Activated T-cell treated with anti-CD3 and anti-CD28 coated beads for 48 hours (primary cell): Measurements from ENCODE around the gene ENPP5.
A peak's percentile ranks its signal among the peaks of the same experiment; 100 is the strongest.

Source experiments
- DNase-seq: peaks from one replicate; pipeline ENCODE4 v3.0.0-alpha.2; 2020; ENCODE audit warnings: low read depth

The ENPP5 gene, protein sequence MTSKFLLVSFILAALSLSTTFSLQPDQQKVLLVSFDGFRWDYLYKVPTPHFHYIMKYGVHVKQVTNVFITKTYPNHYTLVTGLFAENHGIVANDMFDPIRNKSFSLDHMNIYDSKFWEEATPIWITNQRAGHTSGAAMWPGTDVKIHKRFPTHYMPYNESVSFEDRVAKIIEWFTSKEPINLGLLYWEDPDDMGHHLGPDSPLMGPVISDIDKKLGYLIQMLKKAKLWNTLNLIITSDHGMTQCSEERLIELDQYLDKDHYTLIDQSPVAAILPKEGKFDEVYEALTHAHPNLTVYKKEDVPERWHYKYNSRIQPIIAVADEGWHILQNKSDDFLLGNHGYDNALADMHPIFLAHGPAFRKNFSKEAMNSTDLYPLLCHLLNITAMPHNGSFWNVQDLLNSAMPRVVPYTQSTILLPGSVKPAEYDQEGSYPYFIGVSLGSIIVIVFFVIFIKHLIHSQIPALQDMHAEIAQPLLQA

DNA sequence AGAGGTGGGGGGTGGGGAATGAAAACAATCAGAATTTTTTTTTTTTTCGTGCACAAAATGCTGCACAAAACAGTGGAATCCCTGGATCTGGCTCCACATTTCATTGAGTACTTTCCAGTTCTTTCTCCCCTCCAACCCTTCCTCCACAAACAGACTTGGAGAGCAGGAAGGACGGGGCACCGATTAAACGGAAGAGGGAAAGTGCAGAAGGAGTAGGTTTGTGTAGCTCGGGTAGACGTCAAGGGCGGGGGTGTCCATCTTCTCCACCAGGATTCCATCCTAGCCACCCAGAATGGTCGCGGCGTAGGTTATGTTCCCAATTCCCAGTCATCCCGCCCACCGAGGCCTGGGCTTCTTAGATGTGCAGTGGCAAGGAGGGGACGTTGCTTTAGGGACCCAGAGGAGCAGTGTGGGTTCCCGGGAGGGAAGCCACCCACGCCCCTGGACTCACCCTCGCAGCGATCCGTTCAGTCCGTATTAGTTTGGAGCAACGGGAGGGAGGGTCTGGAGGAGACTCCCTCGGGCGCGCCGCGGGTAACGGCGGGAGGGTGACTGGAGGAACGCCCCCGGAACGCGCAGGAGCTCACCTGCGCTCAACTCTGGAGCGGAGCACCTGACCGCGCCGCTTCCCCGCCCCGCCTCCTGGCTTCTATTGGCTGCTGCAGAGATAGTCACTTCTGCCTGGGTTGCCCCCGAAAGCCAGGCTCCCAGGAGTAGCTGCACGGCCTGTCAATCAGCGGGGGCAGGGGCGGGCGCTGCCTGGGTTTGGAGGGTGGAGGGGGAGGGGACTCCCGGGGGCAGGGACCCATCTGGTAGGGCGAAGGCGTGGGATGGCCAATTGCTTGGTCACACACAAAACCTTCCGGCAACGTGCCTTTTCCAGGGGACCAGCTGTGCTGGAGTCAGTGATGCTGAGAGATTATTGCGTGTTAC, at the start of gene ENPP5:
ENPP5 (minus strand) TSS at position 624 of the 933 bp plus-strand sequence. CDS start 2,718 bp downstream, outside the sequence.
- DNase-seq, result peak; percentile 49

DNA sequence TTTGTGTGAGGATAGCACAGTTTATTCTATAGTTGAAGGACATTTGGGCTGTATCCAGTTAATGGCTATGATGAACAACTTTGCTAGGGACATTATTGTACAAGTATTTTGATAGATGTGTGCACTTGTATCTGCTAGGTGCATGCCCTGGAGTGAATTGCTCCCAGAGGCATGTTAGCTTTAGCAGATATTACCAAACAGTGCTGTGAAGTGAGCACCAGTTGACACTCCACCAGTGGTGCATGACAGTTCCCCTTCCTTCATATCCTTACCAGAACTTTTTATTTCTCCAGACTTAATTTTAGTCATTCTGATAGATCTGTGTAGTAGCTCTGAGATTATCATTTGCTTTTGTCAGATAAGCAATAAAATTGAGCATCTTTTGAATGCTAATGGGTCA, 48.9 kb upstream of the ENPP5 start:
- DNase-seq, result no peak

DNA sequence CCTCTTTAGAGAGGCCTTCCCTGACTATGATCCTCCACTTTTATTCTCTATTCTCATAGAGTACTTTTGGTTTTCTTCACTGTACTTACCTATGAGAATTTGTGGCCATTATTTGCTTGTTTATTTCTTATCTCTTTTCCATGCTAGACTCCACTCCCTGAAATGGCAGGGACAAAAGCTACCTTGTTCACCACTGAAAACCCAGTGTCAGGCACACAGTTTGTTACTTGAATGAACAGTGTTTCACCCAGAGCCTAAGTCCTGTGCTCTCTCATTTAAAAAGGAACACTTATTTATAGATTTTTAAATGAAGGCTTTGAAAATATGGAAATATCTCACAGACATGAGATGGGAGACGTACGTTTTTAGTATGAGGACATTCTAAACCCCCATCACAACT, 47.7 kb upstream of the ENPP5 start:
- no peak for DNase-seq

DNA sequence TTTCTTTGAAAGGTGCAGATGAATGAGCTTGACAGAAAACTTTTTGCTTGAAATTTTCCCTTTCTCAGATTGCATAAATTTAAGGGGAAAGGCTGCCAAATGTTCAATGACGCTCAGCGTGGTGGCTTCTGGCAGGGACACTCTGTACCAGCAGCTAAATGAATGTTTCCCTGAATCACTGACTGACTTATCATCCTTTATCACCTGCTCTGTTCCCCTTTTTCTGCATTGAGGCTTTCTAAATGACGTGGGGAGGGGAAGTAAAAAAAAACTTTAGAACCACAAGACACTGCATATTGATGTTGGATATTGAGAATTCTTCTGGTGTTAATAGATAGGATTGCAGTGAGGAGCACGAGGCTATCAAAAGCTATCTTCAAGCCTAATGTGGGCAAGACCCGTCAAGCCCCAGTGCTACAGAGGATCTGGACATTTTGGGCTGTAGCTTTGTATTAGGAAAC, 46.9 kb upstream of the ENPP5 start:
- DNase-seq, result peak; percentile 14

DNA sequence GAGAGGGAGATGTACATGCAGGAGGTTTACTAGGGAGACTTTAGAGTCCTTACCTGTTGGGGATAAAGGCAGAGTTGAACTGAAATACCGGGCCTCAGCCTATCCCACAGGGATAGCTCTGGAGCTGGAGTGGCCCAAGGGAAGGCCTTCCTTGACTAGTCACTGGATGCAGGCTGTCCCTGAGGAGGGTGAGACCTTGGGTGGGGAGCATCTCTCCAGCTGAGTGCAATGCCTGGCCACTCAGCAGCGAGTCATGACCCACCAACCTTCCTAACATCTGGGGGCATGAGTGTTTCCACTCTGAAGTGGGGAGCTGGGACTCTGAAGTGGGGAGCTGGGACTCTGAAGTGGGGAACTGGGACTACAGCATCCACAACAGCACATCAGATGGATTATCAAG, 46.1 kb upstream of the ENPP5 start:
- no peak for DNase-seq

DNA sequence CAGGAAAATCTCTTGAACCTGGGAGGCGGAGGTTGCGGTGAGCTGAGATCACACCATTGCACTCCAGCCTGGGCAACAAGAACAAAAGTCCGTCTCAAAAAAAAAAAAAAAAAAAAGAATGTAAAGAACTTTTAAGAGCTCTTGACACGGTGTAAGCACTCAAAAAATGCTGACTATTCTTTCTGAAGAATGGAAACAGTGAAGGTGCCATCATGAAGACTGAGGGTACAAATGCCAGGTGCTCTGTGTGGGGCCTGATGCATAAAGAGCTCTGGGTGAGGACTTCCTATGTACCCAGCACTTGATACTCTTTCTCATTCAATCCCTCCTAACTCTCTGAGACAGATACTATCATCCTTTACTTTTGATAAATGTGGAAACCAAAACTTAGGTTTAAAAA, 45.0 kb upstream of the ENPP5 start:
- DNase-seq, result no peak

DNA sequence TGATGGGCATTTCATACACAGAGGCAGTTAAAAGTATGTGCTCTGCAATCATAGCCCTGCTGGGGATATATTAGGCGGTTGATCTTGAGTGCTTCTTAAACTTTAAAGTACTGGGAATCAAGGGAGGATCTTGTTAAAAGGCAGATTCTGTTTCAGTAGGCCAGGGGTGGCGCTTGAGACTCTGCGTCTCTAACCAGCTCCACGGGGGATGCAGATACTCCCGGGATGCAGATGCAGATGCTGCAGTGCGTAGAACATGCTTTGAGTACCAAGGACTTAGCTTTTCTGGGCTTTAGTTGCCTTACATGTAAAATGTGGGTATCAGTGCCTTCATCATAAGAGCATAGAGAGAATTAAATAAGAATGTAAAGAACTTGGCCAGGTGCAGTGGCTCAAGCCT, 44.4 kb upstream of the ENPP5 start:
- DNase-seq, result no peak

DNA sequence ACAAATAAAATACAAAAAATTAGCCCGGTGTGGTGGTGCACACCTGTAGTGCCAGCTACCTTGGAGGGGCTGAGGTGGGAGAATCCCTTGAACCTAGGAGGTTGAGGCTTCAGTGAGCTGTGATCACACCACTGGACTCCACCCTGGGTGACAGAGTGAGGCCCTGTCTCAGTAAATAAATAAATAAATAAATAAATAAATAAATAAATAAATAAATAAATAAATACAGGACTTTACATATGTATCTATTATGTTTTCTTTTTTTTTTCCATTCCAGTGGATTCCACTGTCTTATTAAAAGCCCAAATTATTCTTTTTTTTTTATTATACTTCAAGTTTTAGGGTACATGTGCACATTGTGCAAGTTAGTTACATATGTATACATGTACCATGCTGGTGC, 41.1 kb upstream of the ENPP5 start:
- no peak for DNase-seq

DNA sequence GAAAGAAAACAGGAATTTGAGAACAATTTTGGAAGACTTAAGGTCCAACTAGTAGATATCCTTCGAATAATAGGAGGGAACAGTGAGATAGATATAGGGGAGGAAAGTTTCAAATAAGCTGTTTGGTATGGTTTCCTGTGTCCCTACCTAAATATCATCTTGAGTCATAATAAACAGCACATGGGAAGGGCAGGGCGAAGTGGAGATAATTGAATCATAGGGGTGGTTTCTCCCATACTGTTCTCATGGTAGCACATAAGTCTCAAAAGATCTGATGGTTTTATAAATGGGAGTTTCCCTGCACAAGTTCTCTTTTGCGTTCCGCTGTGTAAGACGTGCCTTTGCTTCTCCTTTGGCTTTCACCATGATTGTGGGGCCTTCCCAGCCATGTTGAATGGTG, 39.5 kb upstream of the ENPP5 start:
- DNase-seq, result no peak

DNA sequence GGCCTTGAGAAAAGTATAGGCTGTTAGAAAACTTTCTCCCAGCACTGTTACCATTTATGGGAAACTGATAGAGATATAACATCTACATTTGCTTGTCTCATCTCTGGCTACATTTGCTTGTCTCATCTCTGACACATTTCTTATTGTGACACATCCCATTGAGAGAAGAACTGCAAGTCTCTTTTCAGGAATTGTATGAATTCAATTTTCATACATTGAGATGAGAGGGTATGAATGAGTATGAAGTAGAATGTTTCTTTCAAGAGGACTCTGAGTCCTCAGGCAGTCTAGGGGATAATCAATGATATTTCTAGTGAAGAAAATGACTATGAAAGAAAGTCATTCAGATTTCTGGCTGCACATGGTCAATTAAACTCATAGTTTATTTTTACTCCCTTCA, 37.5 kb upstream of the ENPP5 start:
- DNase-seq, result no peak

DNA sequence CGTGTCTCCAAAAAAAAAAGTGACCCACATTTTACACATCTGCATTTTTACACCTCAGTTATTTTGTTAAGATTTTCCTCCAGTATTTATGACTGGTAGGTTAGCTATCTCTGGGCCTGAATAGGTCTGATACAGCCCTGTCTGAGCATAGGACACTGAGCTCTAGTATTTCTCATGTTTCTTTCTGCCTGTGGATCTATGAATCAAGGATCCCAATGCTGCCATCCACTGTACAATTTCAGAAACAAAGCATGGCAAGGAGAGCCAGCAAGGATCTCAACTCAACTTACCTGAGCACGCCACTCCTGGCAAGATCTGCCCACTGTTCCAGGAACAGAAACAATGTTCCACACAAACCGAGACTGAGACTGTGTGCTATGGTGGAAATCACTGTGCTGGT, 36.4 kb upstream of the ENPP5 start:
- DNase-seq, result no peak

DNA sequence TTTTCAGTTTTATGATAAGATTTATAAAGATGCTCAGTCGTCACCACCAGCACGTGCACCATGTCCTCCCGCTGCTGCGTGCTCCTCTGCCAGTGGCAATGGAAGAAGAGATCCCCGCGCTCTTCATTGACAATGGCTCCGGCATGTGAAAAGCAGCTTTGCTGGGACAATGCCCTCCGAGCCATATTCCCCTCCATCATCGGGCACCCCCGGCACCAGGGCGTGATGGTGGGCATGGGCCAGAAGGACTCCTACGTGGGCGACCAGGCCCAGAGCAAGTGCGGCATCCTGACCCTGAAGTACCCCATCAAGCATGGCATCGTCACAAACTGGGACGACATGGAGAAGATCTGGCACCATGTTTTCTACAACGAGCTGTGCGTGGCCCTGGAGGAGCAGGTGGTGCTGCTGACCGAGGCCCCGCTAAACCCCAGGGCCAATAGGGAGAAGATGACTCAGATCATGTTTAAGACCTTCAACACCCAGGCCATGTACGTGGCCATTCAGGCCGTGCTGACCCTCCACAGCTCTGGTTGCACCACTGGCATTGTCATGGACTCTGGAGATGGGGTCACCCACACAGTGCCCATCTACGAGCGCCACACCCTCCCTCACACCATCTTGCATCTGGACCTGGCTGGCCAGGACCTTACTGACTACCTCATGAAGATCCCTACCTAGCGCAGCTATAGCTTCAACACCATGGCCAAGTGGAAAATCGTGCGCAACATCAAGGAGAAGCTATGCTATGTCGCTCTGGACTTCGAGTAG, 34.3 kb upstream of the ENPP5 start:
- no peak for DNase-seq

DNA sequence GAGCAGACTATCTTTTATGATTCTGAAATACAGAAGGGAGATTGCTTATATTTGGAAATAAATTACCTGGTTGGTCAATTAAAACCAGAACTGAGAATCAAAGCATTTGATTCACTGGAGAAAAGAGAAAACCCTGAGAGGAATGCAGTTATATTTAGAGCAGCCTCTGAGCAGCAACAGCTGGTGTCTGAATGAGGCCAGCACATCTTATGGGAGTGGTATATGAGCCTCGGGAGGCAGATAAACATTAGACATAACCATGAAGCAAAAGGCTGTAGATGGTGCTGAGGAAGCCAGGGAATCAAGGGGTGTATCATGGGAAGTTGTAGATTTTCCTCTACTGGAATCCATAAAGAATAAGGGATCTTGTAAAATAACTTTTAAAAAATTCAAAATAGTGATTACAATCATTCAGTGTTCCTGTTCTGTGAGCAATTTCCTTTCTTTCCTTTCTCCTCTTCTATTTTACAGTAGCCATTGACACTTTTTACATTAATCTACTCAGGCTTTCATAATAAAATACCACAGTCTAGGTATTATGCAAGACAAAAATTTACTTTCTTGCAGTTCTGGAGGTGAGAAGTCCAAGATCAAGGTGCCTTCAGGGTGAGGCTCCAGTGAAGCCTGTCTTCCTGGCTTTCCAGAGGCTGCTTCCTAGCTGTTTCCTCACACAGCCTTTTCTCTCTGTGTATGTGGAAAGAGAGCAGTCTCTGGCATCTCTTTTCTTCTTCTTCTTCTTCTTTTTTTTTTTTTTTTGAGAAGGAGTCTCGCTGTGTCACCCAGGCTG, 32.8 kb upstream of the ENPP5 start:
- no peak for DNase-seq

DNA sequence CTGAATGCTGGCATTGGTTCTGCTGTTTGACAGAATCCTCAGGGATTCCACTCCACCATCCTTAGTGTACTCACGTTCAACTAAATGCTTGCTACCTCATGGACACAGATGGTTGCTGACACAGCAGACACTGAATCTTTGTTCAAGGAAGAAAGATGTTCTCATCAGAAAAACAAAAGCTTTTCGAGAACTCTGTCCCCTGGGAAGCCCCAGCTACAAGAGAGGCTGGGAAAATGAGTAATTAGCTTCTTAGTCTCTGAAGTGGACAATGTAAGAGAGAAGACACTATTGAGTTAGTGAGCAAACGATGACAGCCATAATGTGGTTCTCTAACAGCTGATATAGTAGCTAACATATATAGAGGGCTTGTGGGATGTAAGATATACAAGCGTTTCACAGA, 30.9 kb upstream of the ENPP5 start:
- no peak for DNase-seq

DNA sequence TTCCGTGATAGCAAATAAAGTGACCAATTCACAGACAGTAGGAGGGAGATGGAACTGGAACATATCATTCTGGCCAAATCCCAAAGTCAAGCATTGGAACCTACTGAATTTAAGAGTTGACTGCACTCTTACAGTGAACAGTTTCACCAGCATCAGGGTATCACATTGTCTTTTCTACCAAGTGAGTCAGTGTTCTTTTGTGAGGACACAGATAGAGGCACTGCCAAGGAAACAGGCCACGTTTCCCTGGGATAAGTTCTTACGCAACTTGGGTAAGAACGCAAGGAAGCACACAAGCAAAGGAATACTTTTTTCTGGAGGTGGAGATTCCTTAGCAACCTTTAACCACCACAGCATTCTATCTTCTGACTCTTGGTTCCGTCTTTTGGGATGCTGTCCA, 28.6 kb upstream of the ENPP5 start:
- no peak for DNase-seq

DNA sequence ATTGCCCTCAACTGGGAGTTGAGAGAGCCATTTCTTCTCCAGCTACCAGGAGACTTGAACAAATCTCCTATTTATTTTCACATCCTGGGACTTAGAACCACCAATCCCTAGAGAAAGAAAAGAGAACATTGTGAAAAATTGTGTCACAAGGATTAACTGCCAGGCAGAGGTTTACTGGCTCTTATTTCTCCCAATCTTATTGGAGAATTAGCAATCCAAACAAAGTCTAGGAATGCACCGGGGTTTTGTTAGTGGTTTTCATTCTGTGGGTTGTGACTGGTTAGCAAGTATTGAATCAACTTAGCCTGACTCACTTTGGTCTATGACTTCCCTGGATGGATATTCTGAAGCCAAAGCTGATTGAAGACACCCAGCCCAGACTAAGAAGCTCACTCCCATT, 21.2 kb upstream of the ENPP5 start:
- DNase-seq, result no peak

DNA sequence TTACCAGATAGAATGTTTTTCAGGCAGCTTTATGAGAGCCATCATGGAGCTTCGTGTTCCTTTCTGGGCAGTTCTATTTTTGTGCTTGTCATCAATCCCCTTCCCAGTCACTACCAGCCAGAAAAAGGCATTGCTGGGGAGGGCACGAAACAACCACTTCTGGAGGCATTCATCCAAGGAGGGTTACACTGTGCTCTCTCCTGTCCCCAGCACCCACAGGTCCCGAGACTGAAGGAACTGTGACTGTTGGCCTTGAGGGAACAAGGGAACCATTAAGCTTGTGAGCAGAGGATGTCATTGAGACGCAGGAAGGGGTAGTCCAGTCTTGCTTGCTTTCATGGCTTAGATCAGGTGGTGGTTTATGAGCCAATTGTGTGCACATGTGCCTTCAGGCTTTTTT, 20.1 kb upstream of the ENPP5 start:
- DNase-seq, result no peak

DNA sequence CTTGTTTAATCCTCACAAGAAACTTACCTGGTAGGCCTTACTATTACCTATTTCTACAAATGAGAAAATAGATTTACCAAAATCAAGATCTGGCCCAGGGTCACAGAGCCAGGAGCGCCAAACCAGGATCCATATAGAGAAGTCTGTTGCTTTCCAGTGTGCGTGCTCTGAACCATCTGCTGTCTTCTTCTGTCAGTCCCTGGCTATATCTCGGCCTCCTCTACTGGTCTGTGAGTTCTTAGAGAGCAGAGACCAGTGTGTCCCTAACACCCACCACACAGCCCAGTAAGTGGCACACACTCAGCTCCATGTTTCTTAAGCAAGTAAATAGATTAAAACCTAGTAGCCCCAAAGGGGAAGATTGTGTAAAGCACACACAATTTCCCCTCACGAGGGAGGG, 18.9 kb upstream of the ENPP5 start:
- no peak for DNase-seq

DNA sequence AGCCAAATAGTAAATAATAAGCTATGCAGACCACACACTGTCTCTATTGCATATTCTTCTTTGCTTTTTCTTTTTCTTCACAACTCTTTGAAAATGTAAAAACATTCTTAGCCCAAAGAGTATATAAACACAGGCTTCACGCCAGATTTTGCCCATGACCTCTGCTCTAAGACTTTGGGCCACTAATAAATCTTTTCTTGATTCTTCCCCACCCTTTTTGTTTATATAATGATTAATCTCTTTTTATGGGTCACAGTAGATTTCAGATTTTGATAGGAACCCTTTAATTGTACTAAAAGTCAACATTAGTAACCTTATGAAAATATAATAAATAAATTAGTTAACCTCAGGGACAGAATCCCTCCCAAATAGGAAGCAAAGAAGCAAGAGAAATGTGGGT, 15.8 kb upstream of the ENPP5 start:
- DNase-seq, result no peak

DNA sequence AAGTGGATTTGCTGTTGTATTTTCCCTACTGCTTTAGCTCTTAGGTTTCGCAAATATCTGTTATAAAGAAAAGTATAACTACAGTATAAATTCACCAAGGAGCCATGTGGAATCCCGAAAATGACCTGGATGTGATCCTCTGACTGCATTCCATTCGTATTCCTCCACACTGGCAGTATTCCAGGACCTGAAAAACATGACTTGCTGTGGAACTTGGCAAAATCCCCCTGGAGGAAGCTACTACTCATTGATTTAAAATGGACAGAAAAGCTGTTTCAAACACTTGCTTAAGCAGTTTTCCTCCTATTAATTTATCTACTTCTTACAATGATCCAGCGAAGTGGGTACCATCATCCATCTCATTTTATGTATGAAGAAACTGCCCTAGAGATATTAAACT, 13.3 kb upstream of the ENPP5 start:
- no peak for DNase-seq

DNA sequence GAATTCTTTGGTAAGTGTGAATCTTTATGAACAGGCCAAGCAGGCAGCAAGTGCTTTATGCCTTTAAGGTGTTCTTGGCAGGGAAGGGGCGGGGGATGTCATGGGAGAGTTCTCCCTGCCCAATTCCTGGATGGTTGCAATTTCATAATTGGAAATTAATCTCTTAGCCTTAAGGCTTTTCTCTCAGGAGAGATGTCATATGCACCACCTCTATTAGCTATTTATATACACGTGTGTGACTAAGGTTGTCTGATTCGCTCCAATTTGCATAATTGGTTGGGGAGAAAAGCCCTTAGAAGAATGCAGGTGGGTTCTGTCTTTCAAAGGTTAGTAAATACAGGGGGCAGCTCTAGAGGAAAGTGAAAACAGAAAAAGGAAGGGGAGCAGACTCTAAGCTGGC, 5.2 kb upstream of the ENPP5 start:
- DNase-seq, result no peak
